SKM-1 (cell line): ENCODE results near the gene TRAF2.

ENCODE experiments used
- DNase-seq: peaks from one replicate; lab custom pipeline; 2025; ENCODE audit not compliant: unreplicated experiment; lab: John Stamatoyannopoulos, UW

Gene TRAF2

GRCh38 chr9:136913701-136914438 is 27.6 kb downstream of the TRAF2 start:
- no peak for DNase-seq

GRCh38 chr9:136915632-136916329 is 29.5 kb downstream of the TRAF2 start:
- no peak for DNase-seq

GRCh38 chr9:136916330-136917184 is 30.2 kb downstream of the TRAF2 start:
- no peak for DNase-seq

GRCh38 chr9:136917902-136918301 is 31.6 kb downstream of the TRAF2 start:
- no peak for DNase-seq

GRCh38 chr9:136920069-136920468 is 33.8 kb downstream of the TRAF2 start:
- no peak for DNase-seq

- DNase-seq, result no peak
These were observed 34.5 kb downstream of the TRAF2 start for GRCh38 chr9:136920734-136921231.

- no peak for DNase-seq
These were observed 35.0 kb downstream of the TRAF2 start for GRCh38 chr9:136921307-136921706.

- no peak for DNase-seq
These were observed 35.4 kb downstream of the TRAF2 start for GRCh38 chr9:136921718-136922117.

GRCh38 chr9:136922540-136922939 is 36.2 kb downstream of the TRAF2 start:
- DNase-seq, result no peak

GRCh38 chr9:136923881-136924280 is 37.6 kb downstream of the TRAF2 start:
- DNase-seq, result no peak

- no peak for DNase-seq
These were observed 39.3 kb downstream of the TRAF2 start for GRCh38 chr9:136925414-136926153.

- DNase-seq, result no peak
These were observed 39.9 kb downstream of the TRAF2 start for GRCh38 chr9:136926154-136926704.

- no peak for DNase-seq
These were observed 40.4 kb downstream of the TRAF2 start for GRCh38 chr9:136926749-136927148.

- no peak for DNase-seq
These were observed 41.3 kb downstream of the TRAF2 start for GRCh38 chr9:136927343-136928271.

GRCh38 chr9:136928591-136928990 is 42.3 kb downstream of the TRAF2 start:
- no peak for DNase-seq

GRCh38 chr9:136930014-136930413 is 43.7 kb downstream of the TRAF2 start:
- DNase-seq, result no peak

- no peak for DNase-seq
These were observed 45.4 kb downstream of the TRAF2 start for GRCh38 chr9:136931611-136932130.

GRCh38 chr9:136934277-136934676 is 48.0 kb downstream of the TRAF2 start:
- no peak for DNase-seq

GRCh38 chr9:136935651-136936050 is 49.3 kb downstream of the TRAF2 start:
- DNase-seq, result no peak
